Endothelial cell of umbilical vein (primary cell): ENCODE results near the gene FOXJ1.

ENCODE experiments used
- EZH2 ChIP-seq: IDR thresholded peaks from 2 replicates; pipeline ENCODE4 v1.6.1; 2012; ENCODE audit warnings: borderline replicate concordance, low read depth, mild to moderate bottlenecking, moderate library complexity, low read length, inconsistent platforms; ENCODE audit not compliant: severe bottlenecking
- POLR2A ChIP-seq: IDR thresholded peaks from 2 replicates; pipeline ENCODE4 v1.6.1; 2012; ENCODE audit warnings: low read depth, mild to moderate bottlenecking, control low read depth, low read length
- TF ChIP-seq, protein P1 (sequence below), 2 donors: IDR thresholded peaks; 1 replicate in 1 of 2; 2 replicates in 1 of 2; pipeline ENCODE4 v1.5.1; 2011; ENCODE audit warnings: low read length in 2 of 2, mild to moderate bottlenecking in 2 of 2, moderate library complexity in 2 of 2, control low read depth in 1 of 2, inconsistent platforms in 1 of 2, low read depth in 1 of 2; ENCODE audit not compliant: insufficient read depth in 1 of 2; ENCODE audit errors: extremely low read depth in 1 of 2

DNA sequence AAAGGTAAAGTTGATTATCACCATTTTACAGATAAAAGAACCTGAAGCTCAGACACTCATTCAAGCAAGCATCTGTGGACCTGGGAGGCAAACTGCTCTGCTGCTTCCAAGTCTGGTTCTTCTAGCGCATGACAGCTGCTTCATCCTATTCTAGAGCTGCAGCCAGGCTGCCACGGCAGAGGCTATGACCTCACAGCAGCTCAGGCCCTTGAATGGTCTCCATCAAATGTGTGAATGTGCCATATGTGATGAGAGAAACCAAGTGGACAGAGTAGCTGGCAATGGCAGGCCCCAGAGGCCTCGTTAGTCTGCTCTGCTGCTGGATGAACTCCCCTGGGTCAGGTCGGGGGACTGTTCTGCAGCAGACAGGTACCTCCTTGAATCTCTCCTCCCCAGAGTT, 30.7 kb upstream of the FOXJ1 start:
- TF ChIP-seq, protein P1, sequence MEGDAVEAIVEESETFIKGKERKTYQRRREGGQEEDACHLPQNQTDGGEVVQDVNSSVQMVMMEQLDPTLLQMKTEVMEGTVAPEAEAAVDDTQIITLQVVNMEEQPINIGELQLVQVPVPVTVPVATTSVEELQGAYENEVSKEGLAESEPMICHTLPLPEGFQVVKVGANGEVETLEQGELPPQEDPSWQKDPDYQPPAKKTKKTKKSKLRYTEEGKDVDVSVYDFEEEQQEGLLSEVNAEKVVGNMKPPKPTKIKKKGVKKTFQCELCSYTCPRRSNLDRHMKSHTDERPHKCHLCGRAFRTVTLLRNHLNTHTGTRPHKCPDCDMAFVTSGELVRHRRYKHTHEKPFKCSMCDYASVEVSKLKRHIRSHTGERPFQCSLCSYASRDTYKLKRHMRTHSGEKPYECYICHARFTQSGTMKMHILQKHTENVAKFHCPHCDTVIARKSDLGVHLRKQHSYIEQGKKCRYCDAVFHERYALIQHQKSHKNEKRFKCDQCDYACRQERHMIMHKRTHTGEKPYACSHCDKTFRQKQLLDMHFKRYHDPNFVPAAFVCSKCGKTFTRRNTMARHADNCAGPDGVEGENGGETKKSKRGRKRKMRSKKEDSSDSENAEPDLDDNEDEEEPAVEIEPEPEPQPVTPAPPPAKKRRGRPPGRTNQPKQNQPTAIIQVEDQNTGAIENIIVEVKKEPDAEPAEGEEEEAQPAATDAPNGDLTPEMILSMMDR (IDR thresholded peaks at IDR 0.05; ENCODE audit: extremely low read depth in 1 of 2, insufficient read depth in 1 of 2, low read depth in 1 of 2, low read length in 2 of 2) = no peak
- TF ChIP-seq POLR2A (no peak), EZH2 (no peak)
